GM12878 (cell line): ENCODE data around the gene TMEM272. TPM values are rescaled to one million over a fixed set of nuclear protein-coding genes. Genes with fewer than 3 reads are reported as not detected.

Source experiments
- ATAC-seq: fragments of 200-7000 bp; cut with Tn5 transposase; 3 replicates; pipeline ENCODE4 v1.9.1; 2020; ENCODE audit warnings: mild to moderate bottlenecking, moderate library complexity
- BruUV-seq: library from RNA; stranded (reverse); fragments of 400-500 nt; replicated peaks from 2 replicates; lab custom pipeline; 2021; lab: Mats Ljungman, UMichigan
- CTCF ChIA-PET: fragments of 300-600 bp; sonication (Branson Sonifier 250); formaldehyde crosslinking; extraction: SDS; loops from one replicate; lab custom pipeline; 2021; ENCODE audit warnings: inconsistent platforms; lab: Yijun Ruan, JAX
- POLR2A ChIA-PET: fragments of 350-600 bp; formaldehyde crosslinking; extraction: SDS; loops from one replicate; lab custom pipeline; 2021; ENCODE audit warnings: inconsistent platforms; lab: Charles Lee
- RAD21 ChIA-PET: fragments of 300-600 bp; sonication (Branson Sonifier 250); formaldehyde crosslinking; loops from one replicate; lab custom pipeline; 2023; ENCODE audit warnings: antibody characterized with exemption; ENCODE audit not compliant: unreplicated experiment; lab: Charles Lee
- SMC1A ChIA-PET: fragments of 300-600 bp; sonication (Branson Sonifier 250); formaldehyde crosslinking; loops from one replicate; lab custom pipeline; 2023; ENCODE audit not compliant: unreplicated experiment, uncharacterized antibody; lab: Charles Lee
- DNase-seq: peaks from one replicate; pipeline ENCODE4 v3.0.0-alpha.2; 2011; ENCODE audit warnings: low read depth, low spot score
- FAIRE-seq: peaks from 3 replicates; lab custom pipeline; 2011; peaks lifted over from hg19 to GRCh38; lab: Jason Lieb, UNC
- H2AFZ ChIP-seq: 2 replicates; pipeline ENCODE4 v1.6.0; 2011; ENCODE audit warnings: low read depth, low read length, control low read depth; ENCODE audit not compliant: control insufficient read depth
- H3K27ac ChIP-seq: 2 replicates; pipeline ENCODE4 v1.5.1; 2011; ENCODE audit warnings: control low read depth; ENCODE audit not compliant: control insufficient read depth, insufficient read depth
- H3K27me3 ChIP-seq, 2 experiments: replicated peaks in 1 of 2; 2 replicates each; pipeline versions ENCODE4 v1.6.0 to v1.6.1; 2011; ENCODE audit warnings: low read length in 1 of 2; ENCODE audit not compliant: control insufficient read depth in 2 of 2, insufficient read depth in 2 of 2
- H3K36me3 ChIP-seq, 2 experiments: 2 replicates each; pipeline ENCODE4 v1.5.1; 2011; ENCODE audit warnings: low read length in 1 of 2; ENCODE audit not compliant: control insufficient read depth in 2 of 2, insufficient read depth in 2 of 2
- H3K4me1 ChIP-seq: 2 replicates; pipeline ENCODE4 v1.6.1; 2011; ENCODE audit warnings: mild to moderate bottlenecking, low read length, moderate library complexity, mixed read lengths; ENCODE audit not compliant: control insufficient read depth, insufficient read depth
- H3K4me2 ChIP-seq: 2 replicates; pipeline ENCODE4 v1.6.0; 2011; ENCODE audit warnings: control low read depth; ENCODE audit not compliant: control insufficient read depth, insufficient read depth
- H3K4me3 ChIP-seq: fragments of 200-600 bp; sonication (generic); 2 replicates; pipeline ENCODE4 v1.5.1; 2016
- H3K79me2 ChIP-seq: 2 replicates; pipeline ENCODE4 v1.6.0; 2011; ENCODE audit warnings: low read length; ENCODE audit not compliant: control insufficient read depth, insufficient read depth
- H3K9ac ChIP-seq: 2 replicates; pipeline ENCODE4 v1.8.0; 2011; ENCODE audit warnings: low read length, control low read depth, mixed read lengths; ENCODE audit not compliant: control insufficient read depth, insufficient read depth
- H3K9me3 ChIP-seq: replicated peaks from 3 replicates; pipeline ENCODE4 v1.5.1; 2011; ENCODE audit warnings: mild to moderate bottlenecking, low read length; ENCODE audit not compliant: control insufficient read depth, insufficient read depth
- H4K20me1 ChIP-seq: 2 replicates; pipeline ENCODE4 v1.6.0; 2011; ENCODE audit not compliant: control insufficient read depth, insufficient read depth
- BACH1 ChIP-seq: fragments of 450-650 bp; IDR thresholded peaks from 2 replicates; pipeline ENCODE4 v1.6.1; 2017; ENCODE audit warnings: mild to moderate bottlenecking, borderline replicate concordance
- EGR1 ChIP-seq, 2 experiments: IDR thresholded peaks; 1 replicate in 1 of 2; 2 replicates in 1 of 2; pipeline ENCODE4 v1.6.1; 2011 to 2012; ENCODE audit warnings: low read depth in 2 of 2, low read length in 2 of 2, borderline replicate concordance in 1 of 2, mild to moderate bottlenecking in 1 of 2, moderate library complexity in 1 of 2
- MYC ChIP-seq: IDR thresholded peaks from 2 replicates; pipeline ENCODE4 v1.6.1; 2011; ENCODE audit warnings: mild to moderate bottlenecking, low read length, moderate library complexity, inconsistent platforms; ENCODE audit not compliant: insufficient read depth, insufficient replicate concordance, insufficient read length, severe bottlenecking
- PAX5 ChIP-seq: IDR thresholded peaks from 2 replicates; pipeline ENCODE4 v1.6.1; 2011; ENCODE audit warnings: low read depth, low read length, borderline replicate concordance
- POLR2AphosphoS5 ChIP-seq: IDR thresholded peaks from 2 replicates; pipeline ENCODE4 v1.6.1; 2011; ENCODE audit warnings: mild to moderate bottlenecking, low read length, inconsistent platforms
- RAD51 ChIP-seq: fragments of 450-650 bp; IDR thresholded peaks from 2 replicates; pipeline ENCODE4 v1.6.1; 2016; ENCODE audit warnings: moderate library complexity, mild to moderate bottlenecking, inconsistent platforms
- RUNX3 ChIP-seq: IDR thresholded peaks from 2 replicates; pipeline ENCODE4 v1.6.1; 2012; ENCODE audit warnings: low read length, inconsistent platforms
- SIX5 ChIP-seq: IDR thresholded peaks from 2 replicates; pipeline ENCODE4 v1.6.1; 2011; ENCODE audit warnings: mild to moderate bottlenecking, low read depth, low read length, moderate library complexity; ENCODE audit not compliant: severe bottlenecking
- STAT1 ChIP-seq: fragments of 450-650 bp; conservative IDR thresholded peaks from 2 replicates; pipeline ENCODE4 v1.6.1; 2014; ENCODE audit warnings: antibody characterized with exemption, mild to moderate bottlenecking
- SUZ12 ChIP-seq: fragments of 200-600 bp; sonication (generic); IDR thresholded peaks from one replicate; pipeline ENCODE4 v1.6.1; 2018; ENCODE audit warnings: antibody characterized with exemption, mild to moderate bottlenecking; ENCODE audit not compliant: unreplicated experiment
- TCF7 ChIP-seq: IDR thresholded peaks from 2 replicates; pipeline ENCODE4 v1.6.1; 2014; ENCODE audit warnings: antibody characterized with exemption, borderline replicate concordance
- ZNF217 ChIP-seq: fragments of 450-650 bp; IDR thresholded peaks from 2 replicates; pipeline ENCODE4 v1.6.1; 2017; ENCODE audit warnings: antibody characterized with exemption, mild to moderate bottlenecking
- WGBS: methylation state at CpG from one replicate; pipeline ENCODE4 v1.1.6; 2016; ENCODE audit warnings: low lambda C conversion rate; ENCODE audit not compliant: insufficient replicate concordance, insufficient coverage; ENCODE audit errors: missing lambda C conversion rate; 5-methylcytosine and 5-hydroxymethylcytosine counted together
- in situ Hi-C: fragments of 300-500 bp; cut with MboI; formaldehyde crosslinking; loops from 9 replicates; pipeline ENCODE4 v1.14.3; 2018; ENCODE audit warnings: mixed read lengths
- intact Hi-C: fragments of 100-400 bp; cut with micrococcal nuclease; formaldehyde crosslinking; loops from one replicate; pipeline ENCODE4 v1.14.2; 2022; ENCODE audit not compliant: unreplicated experiment
- polyA plus RNA-seq, 11 experiments: library from polyadenylated mRNA; depleted of rRNA in 4 of 11; unstranded in 6 of 11; stranded (reverse) in 5 of 11; fragments of >200 nt; fragmentation: Nextera tagmentation in 4 of 11; fragmentation: Illumina TruSeq in 1 of 11; extraction: Ambion mirVana in 4 of 11; extraction: Trizol in 1 of 11; gene quantifications; 1 replicate in 1 of 11; 2 replicates in 10 of 11; pipeline versions ENCODE4 v1.2.1 to v1.2.3, GENCODE V29; 2011 to 2016; ENCODE audit warnings: inconsistent platforms in 2 of 11, missing spikeins in 2 of 11, low read depth in 1 of 11
- total RNA-seq, 4 experiments: library from RNA; depleted of rRNA in 3 of 4; stranded (reverse); fragments of >200 nt in 3 of 4; fragmentation: Illumina TruSeq in 1 of 4; extraction: Trizol in 1 of 4; gene quantifications; 2 replicates each; pipeline versions ENCODE4 v1.2.1 to v1.2.3, GENCODE V29; 2013 to 2021
- TF ChIP-seq, protein P1 (sequence below), 3 experiments: IDR thresholded peaks in 2 of 3; conservative IDR thresholded peaks in 1 of 3; 2 replicates each; pipeline ENCODE4 v1.5.1; 2011; ENCODE audit warnings: low read depth in 3 of 3, low read length in 3 of 3, mild to moderate bottlenecking in 3 of 3, control low read depth in 2 of 3, moderate library complexity in 2 of 3, inconsistent platforms in 1 of 3, mixed read lengths in 1 of 3; ENCODE audit not compliant: control insufficient read depth in 2 of 3, insufficient read depth in 1 of 3; ENCODE audit errors: extremely low read depth in 1 of 3
- TF ChIP-seq, protein P2 (sequence below): fragments of 450-650 bp; formaldehyde crosslinking; IDR thresholded peaks from 2 replicates; pipeline ENCODE4 v1.5.0; 2022; ENCODE audit warnings: mild to moderate bottlenecking, missing genetic modification characterization
- TF ChIP-seq, protein P3 (sequence below): fragments of 150-350 bp; IDR thresholded peaks from 2 replicates; pipeline ENCODE4 v1.6.1; 2016; ENCODE audit warnings: low read depth, low read length

The TMEM272 gene
- total and polyA plus RNA-seq, 10 of the 15 experiments (the other 5 are each of a cell fraction or from before 2014, with no cell fraction given): 0.01 to 0.04 TPM; not detected in 8

DNA sequence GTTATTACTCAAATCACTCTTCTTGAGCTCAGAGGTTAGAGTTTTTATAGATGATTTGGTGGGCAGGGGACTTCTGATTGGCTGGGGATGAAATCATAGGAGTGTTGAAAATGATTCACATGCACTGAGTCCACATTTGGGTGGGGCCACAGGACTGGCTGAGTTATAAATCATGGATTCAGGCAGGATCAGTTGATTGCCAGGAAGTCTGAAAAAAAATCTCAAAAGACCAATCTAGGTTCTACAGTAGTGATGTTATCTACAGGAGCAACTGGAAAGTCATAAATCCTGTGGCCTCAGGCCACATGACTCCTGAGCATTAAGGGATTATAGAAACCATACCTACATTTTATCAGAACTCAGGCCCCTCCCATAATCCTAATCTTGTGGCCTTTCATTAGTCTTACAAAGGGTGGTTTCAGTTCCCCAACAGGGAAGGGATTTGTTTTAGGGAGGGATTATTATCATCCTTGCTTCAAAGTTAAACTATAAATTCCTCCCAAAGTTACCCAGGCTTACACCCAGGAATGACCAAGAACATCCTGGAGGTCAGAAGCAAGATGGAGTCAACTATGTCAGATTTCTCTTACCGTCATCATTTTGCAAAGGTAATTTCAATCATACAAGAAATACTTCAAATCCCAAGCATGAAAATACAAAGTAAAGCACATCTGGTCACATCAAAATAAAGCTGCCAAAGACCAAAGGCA, 11.2 kb upstream of the TMEM272 start:
- POLR2A ChIA-PET: interaction anchor here (0.6 kb wide), 1 partner anchor 39 kb away, joined by 3 read pairs; no protein-coding TSS in a partner anchor
- CTCF ChIA-PET: interaction anchor here (1.0 to 1.4 kb wide), 2 partner anchors 11 to 21 kb away, joined by 3 to 4 read pairs; partner anchors contain the start of gene TMEM272
- TF ChIP-seq SUZ12 (no peak), TCF7 (no peak), POLR2AphosphoS5 (no peak), BACH1 (no peak), SIX5 (no peak), MYC (no peak), PAX5 (no peak), ZNF217 (no peak), RAD51 (no peak), RUNX3 (no peak), STAT1 (no peak), EGR1 (IDR thresholded peaks at IDR 0.05; ENCODE audit: borderline replicate concordance in 1 of 2, low read depth in 2 of 2, low read length in 2 of 2) (no peak)
- TF ChIP-seq, protein P1, sequence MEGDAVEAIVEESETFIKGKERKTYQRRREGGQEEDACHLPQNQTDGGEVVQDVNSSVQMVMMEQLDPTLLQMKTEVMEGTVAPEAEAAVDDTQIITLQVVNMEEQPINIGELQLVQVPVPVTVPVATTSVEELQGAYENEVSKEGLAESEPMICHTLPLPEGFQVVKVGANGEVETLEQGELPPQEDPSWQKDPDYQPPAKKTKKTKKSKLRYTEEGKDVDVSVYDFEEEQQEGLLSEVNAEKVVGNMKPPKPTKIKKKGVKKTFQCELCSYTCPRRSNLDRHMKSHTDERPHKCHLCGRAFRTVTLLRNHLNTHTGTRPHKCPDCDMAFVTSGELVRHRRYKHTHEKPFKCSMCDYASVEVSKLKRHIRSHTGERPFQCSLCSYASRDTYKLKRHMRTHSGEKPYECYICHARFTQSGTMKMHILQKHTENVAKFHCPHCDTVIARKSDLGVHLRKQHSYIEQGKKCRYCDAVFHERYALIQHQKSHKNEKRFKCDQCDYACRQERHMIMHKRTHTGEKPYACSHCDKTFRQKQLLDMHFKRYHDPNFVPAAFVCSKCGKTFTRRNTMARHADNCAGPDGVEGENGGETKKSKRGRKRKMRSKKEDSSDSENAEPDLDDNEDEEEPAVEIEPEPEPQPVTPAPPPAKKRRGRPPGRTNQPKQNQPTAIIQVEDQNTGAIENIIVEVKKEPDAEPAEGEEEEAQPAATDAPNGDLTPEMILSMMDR (IDR thresholded peaks at IDR 0.05 in 2 of 3, conservative IDR thresholded peaks at IDR 0.05 in 1 of 3; ENCODE audit: control insufficient read depth in 2 of 3, extremely low read depth in 1 of 3, insufficient read depth in 1 of 3, low read depth in 3 of 3, low read length in 3 of 3): no peak
- TF ChIP-seq, protein P2, sequence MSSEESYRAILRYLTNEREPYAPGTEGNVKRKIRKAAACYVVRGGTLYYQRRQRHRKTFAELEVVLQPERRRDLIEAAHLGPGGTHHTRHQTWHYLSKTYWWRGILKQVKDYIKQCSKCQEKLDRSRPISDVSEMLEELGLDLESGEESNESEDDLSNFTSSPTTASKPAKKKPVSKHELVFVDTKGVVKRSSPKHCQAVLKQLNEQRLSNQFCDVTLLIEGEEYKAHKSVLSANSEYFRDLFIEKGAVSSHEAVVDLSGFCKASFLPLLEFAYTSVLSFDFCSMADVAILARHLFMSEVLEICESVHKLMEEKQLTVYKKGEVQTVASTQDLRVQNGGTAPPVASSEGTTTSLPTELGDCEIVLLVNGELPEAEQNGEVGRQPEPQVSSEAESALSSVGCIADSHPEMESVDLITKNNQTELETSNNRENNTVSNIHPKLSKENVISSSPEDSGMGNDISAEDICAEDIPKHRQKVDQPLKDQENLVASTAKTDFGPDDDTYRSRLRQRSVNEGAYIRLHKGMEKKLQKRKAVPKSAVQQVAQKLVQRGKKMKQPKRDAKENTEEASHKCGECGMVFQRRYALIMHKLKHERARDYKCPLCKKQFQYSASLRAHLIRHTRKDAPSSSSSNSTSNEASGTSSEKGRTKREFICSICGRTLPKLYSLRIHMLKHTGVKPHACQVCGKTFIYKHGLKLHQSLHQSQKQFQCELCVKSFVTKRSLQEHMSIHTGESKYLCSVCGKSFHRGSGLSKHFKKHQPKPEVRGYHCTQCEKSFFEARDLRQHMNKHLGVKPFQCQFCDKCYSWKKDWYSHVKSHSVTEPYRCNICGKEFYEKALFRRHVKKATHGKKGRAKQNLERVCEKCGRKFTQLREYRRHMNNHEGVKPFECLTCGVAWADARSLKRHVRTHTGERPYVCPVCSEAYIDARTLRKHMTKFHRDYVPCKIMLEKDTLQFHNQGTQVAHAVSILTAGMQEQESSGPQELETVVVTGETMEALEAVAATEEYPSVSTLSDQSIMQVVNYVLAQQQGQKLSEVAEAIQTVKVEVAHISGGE (CRISPR knock-in tag): no peak
- TF ChIP-seq, protein P3, sequence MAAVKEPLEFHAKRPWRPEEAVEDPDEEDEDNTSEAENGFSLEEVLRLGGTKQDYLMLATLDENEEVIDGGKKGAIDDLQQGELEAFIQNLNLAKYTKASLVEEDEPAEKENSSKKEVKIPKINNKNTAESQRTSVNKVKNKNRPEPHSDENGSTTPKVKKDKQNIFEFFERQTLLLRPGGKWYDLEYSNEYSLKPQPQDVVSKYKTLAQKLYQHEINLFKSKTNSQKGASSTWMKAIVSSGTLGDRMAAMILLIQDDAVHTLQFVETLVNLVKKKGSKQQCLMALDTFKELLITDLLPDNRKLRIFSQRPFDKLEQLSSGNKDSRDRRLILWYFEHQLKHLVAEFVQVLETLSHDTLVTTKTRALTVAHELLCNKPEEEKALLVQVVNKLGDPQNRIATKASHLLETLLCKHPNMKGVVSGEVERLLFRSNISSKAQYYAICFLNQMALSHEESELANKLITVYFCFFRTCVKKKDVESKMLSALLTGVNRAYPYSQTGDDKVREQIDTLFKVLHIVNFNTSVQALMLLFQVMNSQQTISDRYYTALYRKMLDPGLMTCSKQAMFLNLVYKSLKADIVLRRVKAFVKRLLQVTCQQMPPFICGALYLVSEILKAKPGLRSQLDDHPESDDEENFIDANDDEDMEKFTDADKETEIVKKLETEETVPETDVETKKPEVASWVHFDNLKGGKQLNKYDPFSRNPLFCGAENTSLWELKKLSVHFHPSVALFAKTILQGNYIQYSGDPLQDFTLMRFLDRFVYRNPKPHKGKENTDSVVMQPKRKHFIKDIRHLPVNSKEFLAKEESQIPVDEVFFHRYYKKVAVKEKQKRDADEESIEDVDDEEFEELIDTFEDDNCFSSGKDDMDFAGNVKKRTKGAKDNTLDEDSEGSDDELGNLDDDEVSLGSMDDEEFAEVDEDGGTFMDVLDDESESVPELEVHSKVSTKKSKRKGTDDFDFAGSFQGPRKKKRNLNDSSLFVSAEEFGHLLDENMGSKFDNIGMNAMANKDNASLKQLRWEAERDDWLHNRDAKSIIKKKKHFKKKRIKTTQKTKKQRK: no peak

More for the DNA sequence above, 11.2 kb upstream of the TMEM272 start:
- no peak overlapping the region for H3K4me3 ChIP-seq
- ChIA-PET RAD21 (no interaction called here), SMC1A (interaction anchor here (1.9 kb wide), 1 partner anchor 41 kb away, joined by 5 read pairs; no protein-coding TSS in a partner anchor)
- in situ Hi-C loops (no loop called here), intact Hi-C loops (no loop called here)
- no peak overlapping the region for H2AFZ ChIP-seq
- ATAC-seq (no peak), FAIRE-seq (no peak), DNase-seq (no peak)
- no peak overlapping the region for H3K27ac ChIP-seq
- BruUV-seq: no TSS peak
- H3K4me1 ChIP-seq: no peaks in the 10 kb centered on the region
- H3K27me3 ChIP-seq: peaks cover 0 to 2% of the 10 kb centered on the region in 2 experiments; a peak in 1 of 4 replicates
- H4K20me1 ChIP-seq: no peaks in the 10 kb centered on the region
- no peaks in the 10 kb centered on the region for H3K9me3 ChIP-seq
- H3K36me3 ChIP-seq: no peaks in the 10 kb centered on the region
- 47% methylated on average over 1 of the region's 1 CpG for WGBS
- no peaks in the 10 kb centered on the region for H3K79me2 ChIP-seq
- no peak overlapping the region for H3K4me2 ChIP-seq
- no peak overlapping the region for H3K9ac ChIP-seq
